ENCODE data around the gene CC2D2A. TPM values are rescaled to one million over a fixed set of nuclear protein-coding genes. Genes with fewer than 3 reads are reported as not detected.

Gene CC2D2A
- total and polyA plus RNA-seq, 10 of the 15 experiments (the other 5 are each of a cell fraction or from before 2014, with no cell fraction given): 0.04 to 1.1 (median 0.26) TPM

DNA sequence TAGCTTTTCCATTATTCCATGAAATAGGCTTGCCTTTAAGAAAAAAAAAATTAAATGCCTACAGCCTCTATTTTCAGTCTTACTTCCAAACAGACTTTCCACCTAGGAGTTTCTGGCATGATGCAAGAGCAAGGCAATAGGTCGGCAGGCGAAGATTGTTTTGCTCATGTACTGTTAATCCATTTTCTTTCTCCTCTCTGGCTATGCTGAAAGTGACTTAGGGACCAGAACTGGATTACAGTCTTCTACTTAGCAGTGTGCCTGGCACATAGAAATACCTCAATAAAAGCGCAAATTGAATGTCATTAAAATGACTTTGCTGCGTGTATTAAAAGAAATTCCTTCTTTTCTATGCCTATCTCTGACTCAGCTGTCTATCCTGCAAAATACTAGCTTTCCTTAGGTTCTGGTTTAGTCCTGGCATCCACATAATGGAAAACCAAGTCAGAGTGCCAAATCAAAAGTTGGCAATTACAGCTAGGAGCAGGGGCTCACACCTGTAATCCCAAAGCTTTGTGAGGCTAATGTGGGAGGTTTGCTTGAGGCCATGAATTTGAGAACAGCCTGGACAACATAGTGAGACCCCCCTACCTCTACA, 51.9 kb downstream of the CC2D2A start:
- H4K20me1 ChIP-seq (ENCODE audit: control insufficient read depth, insufficient read depth): no peaks in the 10 kb centered on the region
- H3K27me3 ChIP-seq (replicated peaks in 1 of 2; ENCODE audit: control insufficient read depth in 2 of 2, insufficient read depth in 2 of 2, low read length in 1 of 2): no peaks in the 10 kb centered on the region
- POLR2A ChIA-PET: no interaction called here
- TF ChIP-seq CHD1 (IDR thresholded peaks at IDR 0.05; ENCODE audit: low read depth, low read length) (no peak), PAX5 (IDR thresholded peaks at IDR 0.05; ENCODE audit: borderline replicate concordance, low read depth, low read length) (no peak), FOS (IDR thresholded peaks at IDR 0.05; ENCODE audit: borderline replicate concordance, extremely low read depth, insufficient read length) (no peak), RFX5 (IDR thresholded peaks at IDR 0.05; ENCODE audit: low read depth, low read length) (no peak), EP300 (IDR thresholded peaks at IDR 0.05; ENCODE audit: borderline replicate concordance in 1 of 2, control insufficient read depth in 1 of 2, low read depth in 2 of 2, low read length in 2 of 2) (no peak), ESRRA (IDR thresholded peaks at IDR 0.05; ENCODE audit: low read length) (no peak)
- RAD21 ChIA-PET (ENCODE audit: unreplicated experiment): no interaction called here
- no peaks in the 10 kb centered on the region for H3K36me3 ChIP-seq (ENCODE audit: control insufficient read depth in 2 of 2, insufficient read depth in 2 of 2, low read length in 1 of 2)
- H3K9ac ChIP-seq (ENCODE audit: control insufficient read depth, insufficient read depth, low read length): no peak overlapping the region
- no peaks in the 10 kb centered on the region for H3K4me1 ChIP-seq (ENCODE audit: control insufficient read depth, insufficient read depth, low read length)
- no TSS peak for BruUV-seq (replicated peaks)
- no peak overlapping the region for H2AFZ ChIP-seq (ENCODE audit: control insufficient read depth, low read depth, low read length)
- H3K4me3 ChIP-seq: no peak overlapping the region
- no peaks in the 10 kb centered on the region for H3K79me2 ChIP-seq (ENCODE audit: control insufficient read depth, insufficient read depth, low read length)
- H3K4me2 ChIP-seq (ENCODE audit: control insufficient read depth, insufficient read depth): no peak overlapping the region
- DNase-seq (ENCODE audit: low read depth, low spot score): no peak
- 36% methylated on average over 4 of the region's 4 CpGs for WGBS (ENCODE audit: insufficient coverage, insufficient replicate concordance, low lambda C conversion rate, missing lambda C conversion rate)
- no peaks in the 10 kb centered on the region for H3K9me3 ChIP-seq (replicated peaks; ENCODE audit: control insufficient read depth, insufficient read depth, low read length)
- in situ Hi-C loops (cut with MboI) (no loop called here), intact Hi-C loops (cut with micrococcal nuclease; ENCODE audit: unreplicated experiment) (no loop called here)
- no peak for FAIRE-seq
- H3K27ac ChIP-seq (ENCODE audit: control insufficient read depth, insufficient read depth): no peak overlapping the region
- CTCF ChIA-PET: no interaction called here
- no peak for ATAC-seq
- SMC1A ChIA-PET (ENCODE audit: uncharacterized antibody, unreplicated experiment): interaction anchor here (0.9 kb wide), 1 partner anchor 131 kb away, joined by 3 read pairs; no protein-coding TSS in a partner anchor

GRCh38 chr4:15525080-15525479, 55.4 kb downstream of the CC2D2A start:
- ChIA-PET RAD21 (ENCODE audit: unreplicated experiment) (no interaction called here), SMC1A (ENCODE audit: uncharacterized antibody, unreplicated experiment) (no interaction called here), CTCF (no interaction called here), POLR2A (no interaction called here)
- Histone ChIP-seq H3K36me3 (ENCODE audit: control insufficient read depth in 2 of 2, insufficient read depth in 2 of 2, low read length in 1 of 2) (no peaks in the 10 kb centered on the region), H3K27me3 (replicated peaks in 1 of 2; ENCODE audit: control insufficient read depth in 2 of 2, insufficient read depth in 2 of 2, low read length in 1 of 2) (no peaks in the 10 kb centered on the region), H3K4me1 (ENCODE audit: control insufficient read depth, insufficient read depth, low read length) (no peaks in the 10 kb centered on the region), H3K9me3 (replicated peaks; ENCODE audit: control insufficient read depth, insufficient read depth, low read length) (no peaks in the 10 kb centered on the region), H3K79me2 (ENCODE audit: control insufficient read depth, insufficient read depth, low read length) (no peaks in the 10 kb centered on the region), H2AFZ (ENCODE audit: control insufficient read depth, low read depth, low read length) (no peak overlapping the region), H4K20me1 (ENCODE audit: control insufficient read depth, insufficient read depth) (no peaks in the 10 kb centered on the region), H3K4me3 (no peak overlapping the region), H3K9ac (ENCODE audit: control insufficient read depth, insufficient read depth, low read length) (no peak overlapping the region), H3K27ac (ENCODE audit: control insufficient read depth, insufficient read depth) (no peak overlapping the region), H3K4me2 (ENCODE audit: control insufficient read depth, insufficient read depth) (no peak overlapping the region)
- in situ Hi-C loops (cut with MboI): no loop called here
- ATAC-seq (no peak), FAIRE-seq (no peak), DNase-seq (ENCODE audit: low read depth, low spot score) (no peak)
- TF ChIP-seq SP1 (IDR thresholded peaks at IDR 0.05; ENCODE audit: low read depth, low read length): no peak
- no peak for TF ChIP-seq HDAC2 (IDR thresholded peaks at IDR 0.05)
- no peak for TF ChIP-seq EGR1 (IDR thresholded peaks at IDR 0.05; ENCODE audit: borderline replicate concordance in 1 of 2, low read depth in 2 of 2, low read length in 2 of 2)
- TF ChIP-seq TCF7 (IDR thresholded peaks at IDR 0.05; ENCODE audit: borderline replicate concordance): no peak
- no peak for TF ChIP-seq PBX3 (IDR thresholded peaks at IDR 0.05; ENCODE audit: insufficient replicate concordance, low read depth, low read length)
- no peak for TF ChIP-seq RUNX3 (IDR thresholded peaks at IDR 0.05; ENCODE audit: low read length)
- TF ChIP-seq ZNF24 (IDR thresholded peaks at IDR 0.05): no peak
- TF ChIP-seq NFYA (IDR thresholded peaks at IDR 0.05; ENCODE audit: borderline replicate concordance, low read depth, low read length): no peak
- TF ChIP-seq, protein P1, sequence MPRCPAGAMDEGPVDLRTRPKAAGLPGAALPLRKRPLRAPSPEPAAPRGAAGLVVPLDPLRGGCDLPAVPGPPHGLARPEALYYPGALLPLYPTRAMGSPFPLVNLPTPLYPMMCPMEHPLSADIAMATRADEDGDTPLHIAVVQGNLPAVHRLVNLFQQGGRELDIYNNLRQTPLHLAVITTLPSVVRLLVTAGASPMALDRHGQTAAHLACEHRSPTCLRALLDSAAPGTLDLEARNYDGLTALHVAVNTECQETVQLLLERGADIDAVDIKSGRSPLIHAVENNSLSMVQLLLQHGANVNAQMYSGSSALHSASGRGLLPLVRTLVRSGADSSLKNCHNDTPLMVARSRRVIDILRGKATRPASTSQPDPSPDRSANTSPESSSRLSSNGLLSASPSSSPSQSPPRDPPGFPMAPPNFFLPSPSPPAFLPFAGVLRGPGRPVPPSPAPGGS (IDR thresholded peaks at IDR 0.05; ENCODE audit: borderline replicate concordance, insufficient read depth, low read depth, low read length, poor library complexity, severe bottlenecking): no peak
- no peak for TF ChIP-seq BHLHE40 (IDR thresholded peaks at IDR 0.05; ENCODE audit: borderline replicate concordance in 1 of 2, low read depth in 2 of 2, low read length in 1 of 2)
- BruUV-seq (replicated peaks): no TSS peak
- intact Hi-C loops (cut with micrococcal nuclease; ENCODE audit: unreplicated experiment): no loop called here
- 23% methylated on average over 2 of the region's 2 CpGs for WGBS (ENCODE audit: insufficient coverage, insufficient replicate concordance, low lambda C conversion rate, missing lambda C conversion rate)

Data from GM12878 (cell line).